ENCODE results near the gene SLC9A1. TPM values are rescaled to one million over a fixed set of nuclear protein-coding genes. Genes with fewer than 3 reads are reported as not detected.

SLC9A1 gene
- total and polyA plus RNA-seq, 2 experiments from 2014 or later: 8.5 to 23.7 TPM

DNA sequence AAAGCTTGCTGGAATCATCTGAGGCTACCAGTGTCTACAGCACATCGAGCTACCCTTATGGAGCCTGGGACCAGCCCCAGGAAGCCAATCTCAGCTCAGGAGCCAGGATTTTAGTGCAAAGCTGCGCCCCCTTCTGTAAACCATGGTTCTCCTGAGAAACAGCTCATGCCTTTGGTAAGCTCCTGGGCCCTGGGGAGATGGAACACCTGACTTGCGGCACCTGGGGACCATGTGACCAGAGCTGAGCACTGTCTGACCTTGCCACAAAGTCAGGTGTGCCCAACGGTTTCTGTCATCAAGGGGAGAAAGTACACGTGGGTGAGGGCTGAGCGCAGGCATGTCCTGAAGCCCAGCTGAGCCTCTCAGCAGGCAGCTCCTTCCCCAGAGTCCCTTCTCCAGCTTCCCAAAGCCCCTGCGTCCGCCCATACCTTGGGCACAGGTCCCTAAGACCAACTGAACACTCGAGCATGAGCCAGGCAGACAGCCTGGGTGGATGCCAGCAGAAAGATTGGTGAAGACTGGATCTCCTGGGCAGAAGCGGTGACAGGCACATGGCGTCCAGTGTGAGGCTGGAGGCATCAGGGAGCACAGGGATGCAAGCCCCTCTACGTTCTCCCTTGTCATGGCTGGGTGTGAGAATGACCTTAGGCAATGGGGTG lies 84.4 kb downstream of the SLC9A1 start:
- 66 to 68% methylated on average over 12 of the region's 12 CpGs for WGBS, 2 experiments (ENCODE audit: low coverage in 1 of 2, low lambda C conversion rate in 2 of 2, missing lambda C conversion rate in 2 of 2)
- H3K27ac ChIP-seq: no peak overlapping the region
- H3K4me1 ChIP-seq (ENCODE audit: insufficient read depth): no peaks in the 10 kb centered on the region
- no peak overlapping the region for H3K4me3 ChIP-seq
- H3K9me2 ChIP-seq (ENCODE audit: insufficient read depth): no peaks in the 10 kb centered on the region
- H3F3A ChIP-seq (ENCODE audit: insufficient read depth): no peaks in the 10 kb centered on the region
- TF ChIP-seq EZH2phosphoT487 (IDR thresholded peaks at IDR 0.05; ENCODE audit: insufficient read depth, low read depth) (no peak), EZH2 (IDR thresholded peaks at IDR 0.05; ENCODE audit: insufficient read depth, poor library complexity, severe bottlenecking) (no peak)
- in situ Hi-C loops (cut with MboI): no loop called here
- H4K20me1 ChIP-seq (ENCODE audit: insufficient read depth): no peaks in the 10 kb centered on the region
- H3K27me3 ChIP-seq (replicated peaks; ENCODE audit: insufficient read depth): no peaks in the 10 kb centered on the region
- H3K9me3 ChIP-seq (ENCODE audit: low read depth): no peaks in the 10 kb centered on the region
- H3K9ac ChIP-seq: no peak overlapping the region
- H3K79me2 ChIP-seq (ENCODE audit: insufficient read depth): no peaks in the 10 kb centered on the region
- no peak for DNase-seq
- H3K4me2 ChIP-seq (ENCODE audit: unreplicated experiment): no peak overlapping the region
- H2AFZ ChIP-seq: no peak overlapping the region
- no peaks in the 10 kb centered on the region for H3K36me3 ChIP-seq (ENCODE audit: low read depth)

GRCh38 chr1:27068922-27069321 lies 86.0 kb downstream of the SLC9A1 start:
- no peaks in the 10 kb centered on the region for H3K9me3 ChIP-seq (ENCODE audit: low read depth)
- H2AFZ ChIP-seq: no peak overlapping the region
- H3K4me3 ChIP-seq: no peak overlapping the region
- no peak for TF ChIP-seq EZH2phosphoT487 (IDR thresholded peaks at IDR 0.05; ENCODE audit: insufficient read depth, low read depth)
- TF ChIP-seq EZH2 (IDR thresholded peaks at IDR 0.05; ENCODE audit: insufficient read depth, poor library complexity, severe bottlenecking): no peak
- no peaks in the 10 kb centered on the region for H3K9me2 ChIP-seq (ENCODE audit: insufficient read depth)
- no peaks in the 10 kb centered on the region for H3K4me1 ChIP-seq (ENCODE audit: insufficient read depth)
- in situ Hi-C loops (cut with MboI): no loop called here
- no peak for DNase-seq
- H3K27ac ChIP-seq: no peak overlapping the region
- H3K36me3 ChIP-seq (ENCODE audit: low read depth): no peaks in the 10 kb centered on the region
- no peaks in the 10 kb centered on the region for H3K79me2 ChIP-seq (ENCODE audit: insufficient read depth)
- no peaks in the 10 kb centered on the region for H4K20me1 ChIP-seq (ENCODE audit: insufficient read depth)
- no peaks in the 10 kb centered on the region for H3K27me3 ChIP-seq (replicated peaks; ENCODE audit: insufficient read depth)
- H3F3A ChIP-seq (ENCODE audit: insufficient read depth): no peaks in the 10 kb centered on the region
- H3K4me2 ChIP-seq (ENCODE audit: unreplicated experiment): no peak overlapping the region
- H3K9ac ChIP-seq: no peak overlapping the region
- 60 to 67% methylated on average over 4 of the region's 4 CpGs for WGBS, 2 experiments (ENCODE audit: low coverage in 1 of 2, low lambda C conversion rate in 2 of 2, missing lambda C conversion rate in 2 of 2)

- Histone ChIP-seq H3K27me3 (replicated peaks; ENCODE audit: insufficient read depth) (no peaks in the 10 kb centered on the region), H3K4me1 (ENCODE audit: insufficient read depth) (peaks cover 11% of the 10 kb centered on the region), H3F3A (ENCODE audit: insufficient read depth) (peaks cover 10% of the 10 kb centered on the region), H3K9me2 (ENCODE audit: insufficient read depth) (no peaks in the 10 kb centered on the region), H3K9ac (no peak overlapping the region), H3K27ac (no peak overlapping the region), H3K9me3 (ENCODE audit: low read depth) (no peaks in the 10 kb centered on the region), H3K4me3 (no peak overlapping the region), H4K20me1 (ENCODE audit: insufficient read depth) (no peaks in the 10 kb centered on the region), H3K36me3 (ENCODE audit: low read depth) (no peaks in the 10 kb centered on the region), H3K79me2 (ENCODE audit: insufficient read depth) (no peaks in the 10 kb centered on the region), H2AFZ (no peak overlapping the region), H3K4me2 (ENCODE audit: unreplicated experiment) (no peak overlapping the region)
- TF ChIP-seq EZH2 (IDR thresholded peaks at IDR 0.05; ENCODE audit: insufficient read depth, poor library complexity, severe bottlenecking): no peak
- no peak for TF ChIP-seq EZH2phosphoT487 (IDR thresholded peaks at IDR 0.05; ENCODE audit: insufficient read depth, low read depth)
- no peak for DNase-seq
- in situ Hi-C loops (cut with MboI): no loop called here
- WGBS, 2 experiments (ENCODE audit: low coverage in 1 of 2, low lambda C conversion rate in 2 of 2, missing lambda C conversion rate in 2 of 2): 94 to 98% methylated on average over 5 of the region's 5 CpGs
These were observed 88.8 kb downstream of the SLC9A1 start for GRCh38 chr1:27065999-27066630.

DNA sequence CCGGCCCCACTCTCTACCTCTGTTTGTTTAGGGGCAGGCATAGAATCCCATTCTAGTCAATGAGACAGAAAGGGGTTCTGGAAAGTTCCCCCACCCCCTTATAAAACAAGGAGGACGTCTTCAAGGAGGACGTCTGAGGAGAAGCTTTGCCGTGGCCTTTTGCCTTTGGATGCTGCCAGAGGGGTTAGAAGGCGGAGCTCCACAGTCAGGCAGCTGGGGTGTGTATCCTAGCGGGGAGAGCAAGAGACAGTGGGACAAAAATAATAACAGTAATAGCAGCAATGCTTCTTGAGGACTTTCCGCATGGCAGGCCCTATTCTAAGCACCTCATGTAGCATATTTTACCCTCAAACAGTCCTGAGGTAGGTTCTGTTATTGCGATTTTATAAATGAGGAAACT lies 94.0 kb downstream of the SLC9A1 start:
- Histone ChIP-seq H3K9me3 (ENCODE audit: low read depth) (no peaks in the 10 kb centered on the region), H3K79me2 (ENCODE audit: insufficient read depth) (no peaks in the 10 kb centered on the region), H2AFZ (no peak overlapping the region), H3K4me2 (ENCODE audit: unreplicated experiment) (no peak overlapping the region), H3K4me1 (ENCODE audit: insufficient read depth) (peaks cover 11% of the 10 kb centered on the region), H4K20me1 (ENCODE audit: insufficient read depth) (no peaks in the 10 kb centered on the region), H3K4me3 (no peak overlapping the region), H3K27ac (no peak overlapping the region), H3K9ac (no peak overlapping the region), H3K36me3 (ENCODE audit: low read depth) (no peaks in the 10 kb centered on the region), H3K9me2 (ENCODE audit: insufficient read depth) (no peaks in the 10 kb centered on the region), H3F3A (ENCODE audit: insufficient read depth) (peaks cover 10% of the 10 kb centered on the region), H3K27me3 (replicated peaks; ENCODE audit: insufficient read depth) (no peaks in the 10 kb centered on the region)
- TF ChIP-seq EZH2 (IDR thresholded peaks at IDR 0.05; ENCODE audit: insufficient read depth, poor library complexity, severe bottlenecking) (no peak), EZH2phosphoT487 (IDR thresholded peaks at IDR 0.05; ENCODE audit: insufficient read depth, low read depth) (no peak)
- no peak for DNase-seq
- in situ Hi-C loops (cut with MboI): no loop called here
- WGBS, 2 experiments (ENCODE audit: low coverage in 1 of 2, low lambda C conversion rate in 2 of 2, missing lambda C conversion rate in 2 of 2): 89 to 93% methylated on average over 8 of the region's 8 CpGs

All from GM23248 (cell line).